Ecto neural progenitor cell (in vitro differentiated cells): Measurements from ENCODE around the gene MSMO1.

Source experiments
- DNase-seq: peaks from one replicate; pipeline ENCODE4 v3.0.0-alpha.2; 2018; ENCODE audit warnings: low spot score

Gene MSMO1

GRCh38 chr4:165360985-165361670, 33.7 kb downstream of the MSMO1 start:
- DNase-seq = no peak

GRCh38 chr4:165361810-165362209, 34.3 kb downstream of the MSMO1 start:
- no peak for DNase-seq

GRCh38 chr4:165364452-165365080, 37.1 kb downstream of the MSMO1 start:
- DNase-seq = no peak

GRCh38 chr4:165367040-165367439, 39.6 kb downstream of the MSMO1 start:
- DNase-seq = no peak

- no peak for DNase-seq
Measured at GRCh38 chr4:165368114-165368513, 40.6 kb downstream of the MSMO1 start.

- DNase-seq = no peak
Measured at GRCh38 chr4:165368567-165368966, 41.1 kb downstream of the MSMO1 start.

- no peak for DNase-seq
Measured at GRCh38 chr4:165369522-165369921, 42.1 kb downstream of the MSMO1 start.

- DNase-seq = no peak
Measured at GRCh38 chr4:165370530-165370929, 43.1 kb downstream of the MSMO1 start.

- DNase-seq = no peak
Measured at GRCh38 chr4:165375465-165375864, 48.0 kb downstream of the MSMO1 start.

- no peak for DNase-seq
Measured at GRCh38 chr4:165378398-165378744, 50.9 kb downstream of the MSMO1 start.

- DNase-seq = peak; percentile 88
Measured at GRCh38 chr4:165378745-165379677, 51.5 kb downstream of the MSMO1 start, which contains the start of gene CPE. TSS of gene CPE (plus strand) at chr4:165379008. CDS start at chr4:165379222, 214 bp downstream.

- DNase-seq = peak; percentile 61
Measured at GRCh38 chr4:165379678-165380064, 52.2 kb downstream of the MSMO1 start.

- no peak for DNase-seq
Measured at GRCh38 chr4:165380805-165381204, 53.3 kb downstream of the MSMO1 start.

GRCh38 chr4:165381821-165382373, 54.4 kb downstream of the MSMO1 start:
- DNase-seq = peak; percentile 62

GRCh38 chr4:165382640-165383039, 55.2 kb downstream of the MSMO1 start:
- DNase-seq = no peak

- DNase-seq = no peak
Measured at GRCh38 chr4:165383591-165384073, 56.2 kb downstream of the MSMO1 start.

GRCh38 chr4:165384186-165384585, 56.7 kb downstream of the MSMO1 start:
- no peak for DNase-seq

GRCh38 chr4:165384598-165384997, 57.1 kb downstream of the MSMO1 start:
- DNase-seq = no peak

- no peak for DNase-seq
Measured at GRCh38 chr4:165385126-165385525, 57.7 kb downstream of the MSMO1 start.

- DNase-seq = no peak
Measured at GRCh38 chr4:165386328-165386727, 58.9 kb downstream of the MSMO1 start.

- no peak for DNase-seq
Measured at GRCh38 chr4:165388756-165389155, 61.3 kb downstream of the MSMO1 start.
